C4-2B (cell line): ENCODE results near the gene DDX28.
"Not testable (repeated sequence)": the region's sequence is repeated elsewhere in the genome, so short reads cannot be mapped to it uniquely, and the experiment has no call there.

ENCODE experiments used
- ZFX ChIP-seq: fragments of 450-650 bp; IDR thresholded peaks from 2 replicates; pipeline ENCODE4 v1.6.1; 2017
- TF ChIP-seq, protein P1 (sequence below): fragments of 450-650 bp; conservative IDR thresholded peaks from 2 replicates; pipeline ENCODE4 v1.5.1; 2017; ENCODE audit warnings: mild to moderate bottlenecking

GRCh38 chr16:67998231-67998778 lies 24.7 kb downstream of the DDX28 start:
- TF ChIP-seq, protein P1, sequence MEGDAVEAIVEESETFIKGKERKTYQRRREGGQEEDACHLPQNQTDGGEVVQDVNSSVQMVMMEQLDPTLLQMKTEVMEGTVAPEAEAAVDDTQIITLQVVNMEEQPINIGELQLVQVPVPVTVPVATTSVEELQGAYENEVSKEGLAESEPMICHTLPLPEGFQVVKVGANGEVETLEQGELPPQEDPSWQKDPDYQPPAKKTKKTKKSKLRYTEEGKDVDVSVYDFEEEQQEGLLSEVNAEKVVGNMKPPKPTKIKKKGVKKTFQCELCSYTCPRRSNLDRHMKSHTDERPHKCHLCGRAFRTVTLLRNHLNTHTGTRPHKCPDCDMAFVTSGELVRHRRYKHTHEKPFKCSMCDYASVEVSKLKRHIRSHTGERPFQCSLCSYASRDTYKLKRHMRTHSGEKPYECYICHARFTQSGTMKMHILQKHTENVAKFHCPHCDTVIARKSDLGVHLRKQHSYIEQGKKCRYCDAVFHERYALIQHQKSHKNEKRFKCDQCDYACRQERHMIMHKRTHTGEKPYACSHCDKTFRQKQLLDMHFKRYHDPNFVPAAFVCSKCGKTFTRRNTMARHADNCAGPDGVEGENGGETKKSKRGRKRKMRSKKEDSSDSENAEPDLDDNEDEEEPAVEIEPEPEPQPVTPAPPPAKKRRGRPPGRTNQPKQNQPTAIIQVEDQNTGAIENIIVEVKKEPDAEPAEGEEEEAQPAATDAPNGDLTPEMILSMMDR, result not testable (repeated sequence)
- not testable (repeated sequence) for TF ChIP-seq ZFX
